Breast epithelium (tissue), 3 donors: ENCODE results near the gene DDIT3.

Source experiments
- POLR2A ChIP-seq: fragments of 450-650 bp; IDR thresholded peaks from one replicate; pipeline ENCODE4 v1.6.1; 2016; ENCODE audit warnings: antibody characterized with exemption, mild to moderate bottlenecking, moderate library complexity
- TF ChIP-seq, protein P1 (sequence below), 3 donors: fragments of 450-650 bp; IDR thresholded peaks; one replicate each; pipeline ENCODE4 v1.5.1; 2016 to 2017; ENCODE audit warnings: antibody characterized with exemption in 3 of 3, mild to moderate bottlenecking in 3 of 3, moderate library complexity in 3 of 3

GRCh38 chr12:57528176-57528575 lies 7.9 kb upstream of the DDIT3 start:
- TF ChIP-seq, protein P1, sequence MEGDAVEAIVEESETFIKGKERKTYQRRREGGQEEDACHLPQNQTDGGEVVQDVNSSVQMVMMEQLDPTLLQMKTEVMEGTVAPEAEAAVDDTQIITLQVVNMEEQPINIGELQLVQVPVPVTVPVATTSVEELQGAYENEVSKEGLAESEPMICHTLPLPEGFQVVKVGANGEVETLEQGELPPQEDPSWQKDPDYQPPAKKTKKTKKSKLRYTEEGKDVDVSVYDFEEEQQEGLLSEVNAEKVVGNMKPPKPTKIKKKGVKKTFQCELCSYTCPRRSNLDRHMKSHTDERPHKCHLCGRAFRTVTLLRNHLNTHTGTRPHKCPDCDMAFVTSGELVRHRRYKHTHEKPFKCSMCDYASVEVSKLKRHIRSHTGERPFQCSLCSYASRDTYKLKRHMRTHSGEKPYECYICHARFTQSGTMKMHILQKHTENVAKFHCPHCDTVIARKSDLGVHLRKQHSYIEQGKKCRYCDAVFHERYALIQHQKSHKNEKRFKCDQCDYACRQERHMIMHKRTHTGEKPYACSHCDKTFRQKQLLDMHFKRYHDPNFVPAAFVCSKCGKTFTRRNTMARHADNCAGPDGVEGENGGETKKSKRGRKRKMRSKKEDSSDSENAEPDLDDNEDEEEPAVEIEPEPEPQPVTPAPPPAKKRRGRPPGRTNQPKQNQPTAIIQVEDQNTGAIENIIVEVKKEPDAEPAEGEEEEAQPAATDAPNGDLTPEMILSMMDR (IDR thresholded peaks at IDR 0.05), result no peak
- TF ChIP-seq POLR2A, result no peak
